Eye (tissue), 1 donor: ENCODE measurements around the gene GMNN.
"Not testable (repeated sequence)": the region's sequence is repeated elsewhere in the genome, so short reads cannot be mapped to it uniquely, and the experiment has no call there.

ENCODE experiments used
- DNase-seq: peaks from one replicate; pipeline ENCODE4 v3.0.0-alpha.2; 2015

GMNN gene

GRCh38 chr6:24763578-24763977 lies 11.2 kb upstream of the GMNN start:
- no peak for DNase-seq

- not testable (repeated sequence) for DNase-seq
Measured at GRCh38 chr6:24764833-24765828, 9.6 kb upstream of the GMNN start.

GRCh38 chr6:24765968-24766367 lies 8.8 kb upstream of the GMNN start:
- DNase-seq = not testable (repeated sequence)

- no peak for DNase-seq
Measured at GRCh38 chr6:24766680-24767462, 7.9 kb upstream of the GMNN start.

GRCh38 chr6:24768361-24768760 lies 6.4 kb upstream of the GMNN start:
- no peak for DNase-seq

- no peak for DNase-seq
Measured at GRCh38 chr6:24775520-24776058, 852 bp downstream of the GMNN start.

- DNase-seq = no peak
Measured at GRCh38 chr6:24777227-24777626, 2.5 kb downstream of the GMNN start.

- DNase-seq = no peak
Measured at GRCh38 chr6:24778121-24778520, 3.4 kb downstream of the GMNN start.

GRCh38 chr6:24778878-24779277 lies 4.1 kb downstream of the GMNN start:
- no peak for DNase-seq

GRCh38 chr6:24779416-24780016 lies 4.8 kb downstream of the GMNN start:
- no peak for DNase-seq

- DNase-seq = no peak
Measured at GRCh38 chr6:24780206-24780605, 5.5 kb downstream of the GMNN start.

GRCh38 chr6:24788031-24788665 lies 13.4 kb downstream of the GMNN start:
- no peak for DNase-seq

- DNase-seq = no peak
Measured at GRCh38 chr6:24795106-24795505, 20.4 kb downstream of the GMNN start.

- no peak for DNase-seq
Measured at GRCh38 chr6:24796616-24797290, 22.0 kb downstream of the GMNN start.

- no peak for DNase-seq
Measured at GRCh38 chr6:24797596-24798216, 23.0 kb downstream of the GMNN start.

- no peak for DNase-seq
Measured at GRCh38 chr6:24798740-24799540, 24.2 kb downstream of the GMNN start, which contains the start of gene ARMH2. ARMH2 (minus strand) TSS chr6:24798917; CDS start chr6:24798857, 60 bp downstream.

- no peak for DNase-seq
Measured at GRCh38 chr6:24799541-24799915, 24.8 kb downstream of the GMNN start.

GRCh38 chr6:24802271-24803059 lies 27.7 kb downstream of the GMNN start:
- DNase-seq = no peak

- no peak for DNase-seq
Measured at GRCh38 chr6:24807584-24807983, 32.8 kb downstream of the GMNN start.

- no peak for DNase-seq
Measured at GRCh38 chr6:24809728-24810127, 35.0 kb downstream of the GMNN start.
